GM12872 (cell line): ENCODE measurements around the gene TNRC6C.

Experiments
- CTCF ChIP-seq: IDR thresholded peaks from 3 replicates; pipeline ENCODE4 v1.5.1; 2011; ENCODE audit warnings: low read depth, mild to moderate bottlenecking, low read length, moderate library complexity; ENCODE audit not compliant: insufficient read depth

Gene TNRC6C

GRCh38 chr17:78089576-78090281 is 131.2 kb downstream of the TNRC6C start:
- TF ChIP-seq CTCF: no peak

- no peak for TF ChIP-seq CTCF
Measured at GRCh38 chr17:78092794-78093324, 134.4 kb downstream of the TNRC6C start.

- TF ChIP-seq CTCF: no peak
Measured at GRCh38 chr17:78095035-78095434, 136.5 kb downstream of the TNRC6C start.

- TF ChIP-seq CTCF: no peak
Measured at GRCh38 chr17:78096093-78096492, 137.6 kb downstream of the TNRC6C start.

GRCh38 chr17:78101112-78101511 is 142.6 kb downstream of the TNRC6C start:
- TF ChIP-seq CTCF: no peak

- TF ChIP-seq CTCF: no peak
Measured at GRCh38 chr17:78101542-78101941, 143.0 kb downstream of the TNRC6C start.

- TF ChIP-seq CTCF: no peak
Measured at GRCh38 chr17:78103311-78103710, 144.8 kb downstream of the TNRC6C start.
